ENCODE results near the gene GCAT. TPM values are rescaled to one million over a fixed set of nuclear protein-coding genes. Genes with fewer than 3 reads are reported as not detected.

The GCAT gene
- total and polyA plus RNA-seq, 2 experiments from 2014 or later, result 20.2 to 40.0 TPM

DNA sequence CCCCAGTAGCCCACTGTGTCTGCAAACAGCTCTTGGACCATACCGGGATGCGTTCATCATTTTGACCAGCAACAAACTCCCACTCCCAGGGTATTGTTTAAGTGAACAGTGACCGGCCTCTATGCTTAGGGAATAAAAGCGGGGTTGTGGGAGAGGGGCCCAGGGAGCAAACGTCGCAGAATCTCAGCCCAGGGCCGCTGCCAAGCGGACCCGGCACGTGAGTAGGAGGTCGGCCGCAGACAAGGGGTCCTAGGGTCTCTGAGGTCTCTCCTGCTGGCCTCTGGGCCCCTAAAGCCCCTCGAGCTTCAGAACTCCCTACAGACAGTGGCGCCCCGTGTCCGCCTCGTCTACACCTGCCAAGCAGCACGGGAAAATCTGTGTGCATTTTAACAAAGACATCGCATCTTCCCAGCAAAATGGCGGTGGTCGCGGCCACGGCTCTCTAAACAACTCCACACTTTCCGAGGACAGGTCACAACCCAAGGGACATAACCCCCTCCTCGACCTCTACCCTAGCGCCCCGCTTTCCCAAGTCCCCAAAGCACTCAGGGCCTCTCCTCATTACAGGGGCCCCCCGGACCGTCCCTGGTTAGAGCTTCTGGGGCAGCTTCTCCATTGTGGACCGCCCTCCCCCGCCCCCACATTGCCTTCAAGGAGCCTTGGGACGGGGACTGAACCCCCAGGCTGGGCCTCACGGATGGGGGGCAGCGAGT lies 3.9 kb upstream of the GCAT start:
- no peaks in the 10 kb centered on the region for H3K9me3 ChIP-seq (ENCODE audit: low read depth)
- no peaks in the 10 kb centered on the region for H3K9me2 ChIP-seq (replicated peaks; ENCODE audit: insufficient read depth)
- H3K4me2 ChIP-seq, result peak overlapping the region; percentile 93
- no peak overlapping the region for H3K4me3 ChIP-seq
- peaks cover 23% of the 10 kb centered on the region for H3K4me1 ChIP-seq (ENCODE audit: insufficient read depth)
- H4K20me1 ChIP-seq (ENCODE audit: insufficient read depth, poor library complexity, severe bottlenecking), result peaks cover 7% of the 10 kb centered on the region
- no peak for TF ChIP-seq EZH2phosphoT487 (IDR thresholded peaks at IDR 0.05; ENCODE audit: low read depth, severe bottlenecking, unreplicated experiment)
- no peak for TF ChIP-seq EZH2 (IDR thresholded peaks at IDR 0.05; ENCODE audit: borderline replicate concordance)
- TF ChIP-seq, protein P1, sequence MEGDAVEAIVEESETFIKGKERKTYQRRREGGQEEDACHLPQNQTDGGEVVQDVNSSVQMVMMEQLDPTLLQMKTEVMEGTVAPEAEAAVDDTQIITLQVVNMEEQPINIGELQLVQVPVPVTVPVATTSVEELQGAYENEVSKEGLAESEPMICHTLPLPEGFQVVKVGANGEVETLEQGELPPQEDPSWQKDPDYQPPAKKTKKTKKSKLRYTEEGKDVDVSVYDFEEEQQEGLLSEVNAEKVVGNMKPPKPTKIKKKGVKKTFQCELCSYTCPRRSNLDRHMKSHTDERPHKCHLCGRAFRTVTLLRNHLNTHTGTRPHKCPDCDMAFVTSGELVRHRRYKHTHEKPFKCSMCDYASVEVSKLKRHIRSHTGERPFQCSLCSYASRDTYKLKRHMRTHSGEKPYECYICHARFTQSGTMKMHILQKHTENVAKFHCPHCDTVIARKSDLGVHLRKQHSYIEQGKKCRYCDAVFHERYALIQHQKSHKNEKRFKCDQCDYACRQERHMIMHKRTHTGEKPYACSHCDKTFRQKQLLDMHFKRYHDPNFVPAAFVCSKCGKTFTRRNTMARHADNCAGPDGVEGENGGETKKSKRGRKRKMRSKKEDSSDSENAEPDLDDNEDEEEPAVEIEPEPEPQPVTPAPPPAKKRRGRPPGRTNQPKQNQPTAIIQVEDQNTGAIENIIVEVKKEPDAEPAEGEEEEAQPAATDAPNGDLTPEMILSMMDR (IDR thresholded peaks at IDR 0.05; ENCODE audit: poor library complexity), result no peak
- peaks cover 20% of the 10 kb centered on the region for H3K79me2 ChIP-seq
- no peaks in the 10 kb centered on the region for H3K27me3 ChIP-seq
- peak overlapping the region; percentile 59 for H2AFZ ChIP-seq
- no peak overlapping the region for H3K27ac ChIP-seq
- 40% methylated on average over 33 of the region's 34 CpGs for WGBS (ENCODE audit: low lambda C conversion rate, missing lambda C conversion rate)
- H3K36me3 ChIP-seq (replicated peaks; ENCODE audit: insufficient read depth, low read depth), result no peaks in the 10 kb centered on the region
- DNase-seq (ENCODE audit: low spot score), result no peak

DNA sequence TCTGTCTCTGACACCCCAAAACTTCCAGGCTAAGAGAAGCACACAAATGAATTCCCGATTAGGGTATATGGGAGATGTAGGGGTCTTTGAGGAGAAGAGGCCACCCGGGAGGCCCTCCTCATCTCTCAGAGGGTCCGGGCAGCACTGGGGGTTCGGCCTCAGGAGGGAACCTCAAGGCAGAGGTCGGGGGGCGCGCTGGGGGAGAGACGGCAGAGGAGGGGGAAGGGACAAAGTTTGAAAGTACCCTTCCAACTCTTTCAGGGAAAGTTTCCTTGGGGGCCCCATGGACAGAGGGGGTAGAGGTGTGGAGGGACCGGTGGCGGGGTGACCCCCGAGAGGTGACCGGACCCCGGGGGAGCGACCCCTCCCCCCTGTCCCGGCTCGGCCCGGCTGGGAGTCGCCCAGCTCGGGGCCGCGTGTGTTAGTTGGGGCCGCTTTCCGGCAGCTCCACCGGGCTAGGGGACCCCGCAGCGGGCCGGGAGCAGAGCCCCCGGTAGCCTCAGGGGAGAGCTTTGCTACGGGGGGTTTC lies 3.3 kb upstream of the GCAT start:
- Histone ChIP-seq H2AFZ (peak overlapping the region; percentile 59), H4K20me1 (ENCODE audit: insufficient read depth, poor library complexity, severe bottlenecking) (peaks cover 7% of the 10 kb centered on the region), H3K4me2 (peak overlapping the region; percentile 93), H3K79me2 (peaks cover 26% of the 10 kb centered on the region), H3K27me3 (no peaks in the 10 kb centered on the region), H3K4me3 (peak overlapping the region; percentile 69), H3K36me3 (replicated peaks; ENCODE audit: insufficient read depth, low read depth) (no peaks in the 10 kb centered on the region), H3K9me2 (replicated peaks; ENCODE audit: insufficient read depth) (no peaks in the 10 kb centered on the region), H3K9me3 (ENCODE audit: low read depth) (no peaks in the 10 kb centered on the region), H3K27ac (peak overlapping the region; percentile 88), H3K4me1 (ENCODE audit: insufficient read depth) (peaks cover 29% of the 10 kb centered on the region)
- DNase-seq (ENCODE audit: low spot score), result peak; percentile 36
- WGBS (ENCODE audit: low lambda C conversion rate, missing lambda C conversion rate), result 10% methylated on average over 13 of the region's 29 CpGs
- TF ChIP-seq EZH2 (IDR thresholded peaks at IDR 0.05; ENCODE audit: borderline replicate concordance), result no peak
- TF ChIP-seq EZH2phosphoT487 (IDR thresholded peaks at IDR 0.05; ENCODE audit: low read depth, severe bottlenecking, unreplicated experiment), result no peak

DNA sequence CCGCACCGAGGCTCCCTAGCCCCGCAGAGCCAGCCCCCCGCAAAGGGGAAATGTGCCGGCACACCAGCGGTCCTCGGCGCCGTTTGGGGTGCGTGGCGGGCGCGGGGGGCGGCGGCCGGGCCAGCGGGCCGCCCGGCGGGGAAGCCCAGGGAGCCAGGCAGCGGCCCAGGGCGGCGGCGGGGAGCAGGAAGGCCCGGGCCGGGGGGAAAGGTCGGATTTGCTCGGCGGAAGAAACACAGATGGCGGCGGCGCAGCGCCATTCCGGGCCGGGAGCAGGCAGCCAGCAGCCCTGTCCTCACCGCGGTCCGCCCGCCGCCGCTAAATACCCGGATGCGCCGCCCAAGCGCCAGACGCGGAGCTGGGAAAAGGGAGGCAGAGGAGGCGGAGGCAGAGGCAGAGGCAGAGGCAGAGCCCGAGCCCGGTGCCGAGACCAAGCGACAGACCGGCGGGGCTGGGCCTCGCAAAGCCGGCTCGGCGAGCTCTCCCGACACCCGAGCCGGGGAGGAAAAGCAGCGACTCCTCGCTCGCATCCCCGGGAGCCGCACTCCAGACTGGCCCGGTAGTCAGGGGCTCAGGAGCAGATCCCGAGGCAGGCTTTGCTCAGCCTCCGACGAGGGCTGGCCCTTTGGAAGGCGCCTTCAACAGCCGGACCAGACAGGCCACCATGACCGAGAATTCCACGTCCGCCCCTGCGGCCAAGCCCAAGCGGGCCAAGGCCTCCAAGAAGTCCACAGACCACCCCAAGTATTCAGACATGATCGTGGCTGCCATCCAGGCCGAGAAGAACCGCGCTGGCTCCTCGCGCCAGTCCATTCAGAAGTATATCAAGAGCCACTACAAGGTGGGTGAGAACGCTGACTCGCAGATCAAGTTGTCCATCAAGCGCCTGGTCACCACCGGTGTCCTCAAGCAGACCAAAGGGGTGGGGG lies 2.6 kb upstream of the GCAT start:
- H3K9me3 ChIP-seq (ENCODE audit: low read depth), result no peaks in the 10 kb centered on the region
- peak overlapping the region; percentile 88 for H3K27ac ChIP-seq
- 16% methylated on average over 66 of the region's 87 CpGs for WGBS (ENCODE audit: low lambda C conversion rate, missing lambda C conversion rate)
- peak; percentile 92 for DNase-seq (ENCODE audit: low spot score)
- H3K79me2 ChIP-seq, result peaks cover 26% of the 10 kb centered on the region
- peaks cover 29% of the 10 kb centered on the region for H3K4me1 ChIP-seq (ENCODE audit: insufficient read depth)
- no peaks in the 10 kb centered on the region for H3K27me3 ChIP-seq
- H3K9me2 ChIP-seq (replicated peaks; ENCODE audit: insufficient read depth), result no peaks in the 10 kb centered on the region
- H3K4me3 ChIP-seq, result peak overlapping the region; percentile 69
- peak overlapping the region; percentile 93 for H3K4me2 ChIP-seq
- H2AFZ ChIP-seq, result peak overlapping the region; percentile 59
- H4K20me1 ChIP-seq (ENCODE audit: insufficient read depth, poor library complexity, severe bottlenecking), result peaks cover 7% of the 10 kb centered on the region
- TF ChIP-seq EZH2 (IDR thresholded peaks at IDR 0.05; ENCODE audit: borderline replicate concordance) (no peak), EZH2phosphoT487 (IDR thresholded peaks at IDR 0.05; ENCODE audit: low read depth, severe bottlenecking, unreplicated experiment) (no peak)
- TF ChIP-seq, protein P1 (IDR thresholded peaks at IDR 0.05; ENCODE audit: poor library complexity), result no peak
- H3K36me3 ChIP-seq (replicated peaks; ENCODE audit: insufficient read depth, low read depth), result no peaks in the 10 kb centered on the region
